Superior temporal gyrus (tissue), 1 donor: ENCODE measurements around the gene SPANXN5.
"Not testable (repeated sequence)": the region's sequence is repeated elsewhere in the genome, so short reads cannot be mapped to it uniquely, and the experiment has no call there.

Experiments used
- DNase-seq: peaks from one replicate; pipeline ENCODE4 v3.0.0-alpha.2; 2016; ENCODE audit errors: extremely low spot score

The SPANXN5 gene, protein sequence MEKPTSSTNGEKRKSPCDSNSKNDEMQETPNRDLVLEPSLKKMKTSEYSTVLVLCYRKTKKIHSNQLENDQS

GRCh38 chrX:52797327-52797726, at the start of gene SPANXN5:
Gene SPANXN5, minus strand, starts transcription at chrX:52797427. Its CDS starts 79 bp downstream, at chrX:52797348.
- not testable (repeated sequence) for DNase-seq

DNA sequence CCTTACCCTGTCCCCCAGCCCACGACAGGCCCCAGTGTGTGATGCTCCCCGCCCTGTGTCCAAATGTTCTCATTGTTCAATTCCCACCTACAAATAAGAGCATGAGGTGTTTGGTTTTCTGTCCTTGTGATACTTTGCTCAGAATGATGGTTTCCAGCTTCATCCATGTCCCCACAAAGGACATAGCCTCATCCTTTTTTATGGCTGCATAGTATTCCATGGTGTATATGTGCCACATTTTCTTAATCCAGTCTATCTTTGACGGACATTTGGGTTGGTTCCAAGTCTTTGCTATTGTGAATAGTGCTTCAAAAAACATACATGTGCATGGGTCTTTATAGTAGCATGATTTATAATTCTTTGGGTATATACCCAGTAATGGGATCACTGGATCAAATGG, 46.4 kb upstream of the SPANXN5 start:
- DNase-seq: not testable (repeated sequence)

DNA sequence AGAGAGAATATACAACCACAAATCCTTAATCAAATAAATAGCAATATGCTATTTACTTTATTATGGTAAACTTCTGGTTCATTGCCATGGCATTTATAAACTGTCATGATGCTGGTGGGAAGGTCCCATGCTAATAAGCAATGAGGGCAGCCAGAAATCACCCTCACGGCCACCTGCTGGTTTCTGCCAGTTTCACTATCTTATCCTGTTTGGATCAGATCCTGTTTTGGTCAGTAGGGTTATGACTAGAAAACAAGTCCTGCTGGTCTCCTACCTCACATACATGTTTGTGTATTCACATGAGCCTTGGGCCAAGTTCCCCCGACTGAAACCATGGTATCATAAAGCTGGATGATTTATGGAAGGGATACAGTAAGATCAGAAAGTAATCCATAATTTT, 41.9 kb upstream of the SPANXN5 start:
- DNase-seq: no peak

GRCh38 chrX:52830551-52830950, 33.3 kb upstream of the SPANXN5 start:
- no peak for DNase-seq

- DNase-seq: no peak
Measured at GRCh38 chrX:52824608-52825007, 27.4 kb upstream of the SPANXN5 start.

- no peak for DNase-seq
Measured at GRCh38 chrX:52821079-52821760, 24.0 kb upstream of the SPANXN5 start.

DNA sequence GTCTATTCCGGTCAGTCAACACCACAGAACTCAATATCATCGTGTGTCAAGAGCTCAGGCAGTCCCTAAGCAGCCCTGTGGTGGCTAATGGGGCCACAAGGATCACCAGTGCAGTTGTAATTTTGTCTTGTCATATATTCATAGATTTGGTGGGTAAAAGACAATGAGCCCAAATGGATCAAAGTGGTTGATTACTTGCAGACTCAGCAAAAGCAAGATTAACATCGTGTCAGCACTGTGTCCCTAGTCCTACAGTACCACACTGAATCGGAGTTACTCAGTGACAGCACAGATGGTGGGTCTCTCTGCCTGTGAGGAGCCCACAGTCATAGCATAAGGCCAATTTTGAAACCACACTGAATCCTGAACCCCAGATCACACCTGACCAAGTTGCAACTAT, 22.6 kb upstream of the SPANXN5 start:
- DNase-seq: no peak

DNA sequence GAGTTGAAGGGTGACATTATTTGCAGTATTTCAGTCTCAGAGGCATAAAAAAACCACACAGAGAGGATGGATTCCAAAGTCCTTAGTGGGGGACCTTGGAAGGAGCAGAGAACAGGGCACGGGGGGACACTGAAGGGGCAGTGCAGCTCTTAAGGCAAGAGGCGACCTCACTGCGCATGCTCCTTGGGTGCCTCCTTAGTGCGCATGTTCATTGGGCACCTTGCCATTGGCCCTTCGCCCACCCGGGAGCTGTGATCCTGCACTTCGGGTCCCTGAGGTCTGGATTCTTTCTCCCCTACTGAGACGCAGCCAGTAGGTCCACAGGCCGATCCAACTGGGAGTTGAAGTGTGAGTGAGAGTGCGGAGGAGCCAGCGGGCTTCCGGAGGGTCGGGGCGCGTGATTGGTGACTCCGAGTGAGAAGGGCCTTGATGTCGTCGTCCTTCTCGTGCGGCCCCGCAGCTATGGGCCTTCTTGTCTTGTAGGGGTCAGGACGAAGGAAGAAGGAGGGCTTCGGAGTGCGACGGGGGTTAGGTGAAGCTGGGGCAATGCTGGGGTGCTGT, 13.9 kb upstream of the SPANXN5 start, which contains the start of gene XAGE5:
XAGE5 (plus strand) TSS at position 223 of the 561 bp plus-strand sequence. CDS start 1,280 bp downstream, outside the sequence.
- no peak for DNase-seq

DNA sequence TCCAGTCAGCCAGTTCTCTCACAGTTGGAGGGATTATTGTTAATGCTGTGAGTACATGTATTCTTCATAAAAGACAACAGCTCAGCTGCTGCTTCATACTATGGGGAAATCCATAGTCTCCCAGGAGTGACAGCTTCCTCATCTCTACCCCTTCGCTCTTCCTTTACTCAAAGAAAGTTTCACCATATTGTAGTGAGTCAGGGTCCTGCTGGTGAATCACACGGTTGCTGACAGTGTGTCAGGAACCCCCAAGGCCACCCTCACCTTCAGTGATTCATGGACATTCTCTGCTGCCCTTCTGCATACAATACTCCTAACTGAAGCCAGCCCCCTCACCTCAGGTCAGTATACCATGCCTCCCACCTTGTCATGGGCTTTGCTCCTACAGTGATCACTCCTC, 7.6 kb upstream of the SPANXN5 start:
- DNase-seq: not testable (repeated sequence)

DNA sequence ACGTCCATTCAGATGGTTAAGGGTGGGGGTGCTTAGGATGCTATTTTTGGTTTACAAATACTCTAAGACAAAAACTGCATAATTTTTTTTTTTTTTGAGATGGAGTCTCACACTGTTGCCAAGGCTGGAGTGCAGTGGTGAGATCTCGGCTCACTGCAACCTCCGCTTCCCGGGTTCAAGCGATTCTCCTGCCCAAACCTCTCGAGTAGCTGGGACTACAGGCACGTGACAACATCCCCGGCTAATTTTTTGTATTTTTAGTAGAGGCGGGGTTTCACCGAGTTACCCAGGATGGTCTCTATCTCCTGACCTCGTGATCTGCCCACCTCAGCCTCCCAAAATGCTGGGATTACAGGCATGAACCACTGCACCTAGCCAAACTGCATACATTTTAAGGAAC, 23.7 kb downstream of the SPANXN5 start:
- not testable (repeated sequence) for DNase-seq

GRCh38 chrX:52765983-52766382, 31.2 kb downstream of the SPANXN5 start:
- not testable (repeated sequence) for DNase-seq

DNA sequence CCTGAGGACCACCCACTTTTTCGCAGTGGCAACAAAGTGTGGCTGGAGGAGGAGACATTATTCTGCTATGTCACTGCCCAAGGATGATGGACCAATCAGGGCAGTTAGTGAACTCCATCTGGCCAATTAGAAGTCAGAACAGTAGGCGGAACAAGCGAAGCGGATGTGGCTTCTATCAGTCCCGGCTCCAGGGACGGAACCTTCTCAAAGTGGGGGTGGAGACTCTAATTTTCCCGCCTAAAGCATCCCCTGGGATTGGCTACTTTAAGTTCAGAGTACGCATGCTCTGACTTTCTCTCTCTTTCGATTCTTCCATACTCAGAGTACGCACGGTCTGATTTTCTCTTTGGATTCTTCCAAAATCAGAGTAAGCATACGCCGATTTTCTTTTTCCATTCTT, 46.3 kb downstream of the SPANXN5 start, which contains the start of gene SSX2B:
SSX2B (plus strand) TSS at position 301 of the 400 bp plus-strand sequence. CDS start 1,429 bp downstream, outside the sequence.
- not testable (repeated sequence) for DNase-seq
